HCEC 1CT (cell line): Measurements from ENCODE around the gene CERS2.

ENCODE experiments used
- DNase-seq: peaks from one replicate; pipeline ENCODE4 v3.0.0-alpha.2; 2017

Gene CERS2

GRCh38 chr1:150974580-150975478 is at the start of gene CERS2:
Gene CERS2, minus strand, starts transcription at chr1:150974835. Its CDS starts 5,745 bp downstream, at chr1:150969090.
- DNase-seq = peak; percentile 72

GRCh38 chr1:151013518-151013917 is 38.9 kb upstream of the CERS2 start:
- DNase-seq = no peak

DNA sequence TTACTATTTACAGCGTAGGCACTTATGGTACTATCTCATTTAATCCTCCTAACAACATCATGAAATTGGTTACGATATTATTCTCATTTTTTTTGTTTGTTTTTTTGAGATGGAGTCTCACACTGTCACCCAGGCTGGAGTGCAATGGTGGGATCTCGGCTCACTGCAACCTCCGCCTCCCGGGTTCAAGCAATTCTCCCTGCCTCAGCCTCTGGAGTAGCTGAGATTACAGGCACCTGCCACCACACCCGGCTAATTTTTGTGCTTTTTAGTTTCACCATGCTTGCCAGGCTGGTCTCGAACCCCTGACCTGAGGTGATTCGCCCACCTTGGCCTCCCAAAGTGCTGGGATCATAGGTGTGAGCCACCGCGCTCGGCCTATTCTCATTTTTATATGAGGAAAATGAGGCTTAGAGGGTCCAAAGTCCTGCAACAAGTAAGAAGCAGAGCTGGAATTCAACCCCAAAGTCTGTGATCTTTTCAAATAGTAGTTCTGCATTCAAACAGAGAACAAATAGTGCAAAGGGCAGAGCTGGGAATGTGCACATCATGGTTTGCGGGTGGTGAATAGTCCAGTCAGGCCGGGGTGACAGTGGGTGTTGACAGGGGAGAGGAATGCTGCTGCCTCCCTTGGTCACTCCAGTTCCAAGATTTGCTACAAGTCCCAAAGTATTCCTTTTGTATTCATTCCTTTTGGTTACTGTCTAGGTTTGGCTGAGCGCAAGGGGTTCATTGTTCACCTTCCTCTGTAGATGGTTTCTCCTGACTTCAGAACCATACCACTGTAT is 38.2 kb upstream of the CERS2 start:
- DNase-seq = no peak

DNA sequence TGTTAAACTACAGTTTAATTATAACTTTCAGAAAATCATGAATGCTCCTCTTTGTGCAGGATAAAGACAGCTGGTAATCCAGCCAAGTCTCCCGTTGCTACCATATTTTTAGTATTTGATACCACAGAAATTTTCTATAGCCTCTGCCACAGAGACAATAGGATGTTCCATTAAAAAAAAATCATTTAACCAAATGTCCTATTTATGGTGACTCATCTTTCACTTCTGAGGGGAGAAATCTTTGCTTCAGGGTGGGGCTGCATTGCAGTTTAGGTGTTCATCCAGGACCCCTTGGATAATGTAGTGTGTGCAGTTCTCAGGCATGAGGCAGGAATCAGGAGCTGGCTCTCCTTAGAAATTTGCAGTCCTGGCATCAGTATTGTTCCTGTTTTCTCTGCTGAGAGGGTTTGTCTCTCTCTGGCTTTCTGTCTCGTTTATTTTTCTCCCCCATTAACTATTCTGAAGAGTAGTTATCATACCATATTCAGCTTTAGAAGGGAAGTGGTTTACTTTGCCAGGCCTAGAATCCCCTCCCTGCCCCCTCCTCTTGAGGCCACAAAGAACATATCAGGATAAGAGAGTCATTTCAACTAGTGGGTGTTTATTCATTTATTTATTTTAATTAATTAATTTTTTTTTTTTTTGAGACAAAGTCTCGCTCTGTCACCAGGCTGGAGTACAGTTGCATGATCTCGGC is 36.7 kb upstream of the CERS2 start:
- DNase-seq = no peak

- no peak for DNase-seq
Observed at GRCh38 chr1:151010346-151010726, 35.7 kb upstream of the CERS2 start.

GRCh38 chr1:151009674-151010345 is 35.2 kb upstream of the CERS2 start:
- DNase-seq = no peak

DNA sequence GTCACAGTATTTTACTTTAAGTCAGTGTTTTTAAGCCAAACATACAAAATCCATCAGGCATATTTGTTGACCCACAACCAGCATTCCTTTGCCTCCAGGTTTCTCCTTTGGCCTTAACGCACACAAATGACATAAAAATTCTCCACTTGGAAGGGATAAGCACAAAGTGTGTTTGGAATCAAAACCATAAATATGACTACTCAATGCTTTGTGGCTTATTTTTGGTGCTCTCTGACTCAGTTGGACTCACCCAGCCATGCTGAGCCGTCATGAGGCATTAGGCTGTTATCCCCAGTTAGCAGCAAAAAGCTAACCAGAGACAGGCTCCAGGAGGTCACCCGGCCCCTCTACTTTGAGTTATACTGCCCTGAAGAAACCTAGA is 34.6 kb upstream of the CERS2 start:
- peak; percentile 34 for DNase-seq

DNA sequence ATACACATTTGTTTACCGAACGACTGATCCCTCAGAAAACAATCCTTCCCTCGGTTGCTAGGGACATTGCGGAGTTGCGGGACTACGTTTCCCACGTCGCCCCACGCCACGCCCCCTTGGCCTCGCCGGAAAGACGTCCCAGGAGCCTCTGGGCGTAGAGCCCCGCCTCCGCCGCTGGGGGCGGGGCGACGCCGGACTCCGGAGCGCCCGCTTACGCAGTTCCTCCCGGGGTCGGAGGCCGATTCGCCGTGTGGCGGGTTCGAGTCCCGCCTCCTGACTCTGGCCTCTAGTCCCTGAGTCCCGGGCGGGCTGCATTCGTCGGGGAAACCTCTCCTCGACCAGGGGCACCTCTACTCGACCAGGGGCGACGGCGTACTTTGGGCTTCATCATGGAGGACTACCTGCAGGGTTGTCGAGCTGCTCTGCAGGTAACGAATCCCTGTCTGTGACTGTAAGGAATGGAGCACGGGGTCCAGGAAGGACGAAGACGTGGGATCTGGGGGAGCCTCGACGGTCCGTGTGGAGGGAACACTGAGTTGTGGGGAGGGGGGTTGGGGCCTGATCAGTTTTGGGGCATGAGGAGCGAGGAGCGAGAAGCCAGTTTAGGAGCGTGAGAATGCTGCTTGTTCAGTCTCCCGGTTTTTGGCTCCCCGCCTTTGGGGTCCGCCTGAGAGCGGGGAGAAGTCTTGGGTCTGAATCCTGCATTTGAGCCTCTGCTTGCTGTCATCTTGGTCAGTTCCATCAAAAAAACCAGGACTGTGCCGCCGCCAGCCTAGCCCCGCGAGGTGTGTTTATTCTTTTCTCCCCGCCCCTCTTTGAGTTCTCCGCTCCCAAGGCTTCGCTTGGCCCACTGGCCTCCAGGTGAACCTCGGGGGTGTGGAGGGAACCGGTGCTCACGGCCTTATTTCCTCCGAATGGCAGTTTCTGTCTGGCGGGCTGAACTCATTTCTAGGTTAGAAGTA is 33.9 kb upstream of the CERS2 start, which contains the start of gene PRUNE1:
Gene PRUNE1 (plus strand): TSS at position 206 of the 962 bp plus-strand sequence. CDS start 184 bp downstream, at position 390.
- peak; percentile 95 for DNase-seq

DNA sequence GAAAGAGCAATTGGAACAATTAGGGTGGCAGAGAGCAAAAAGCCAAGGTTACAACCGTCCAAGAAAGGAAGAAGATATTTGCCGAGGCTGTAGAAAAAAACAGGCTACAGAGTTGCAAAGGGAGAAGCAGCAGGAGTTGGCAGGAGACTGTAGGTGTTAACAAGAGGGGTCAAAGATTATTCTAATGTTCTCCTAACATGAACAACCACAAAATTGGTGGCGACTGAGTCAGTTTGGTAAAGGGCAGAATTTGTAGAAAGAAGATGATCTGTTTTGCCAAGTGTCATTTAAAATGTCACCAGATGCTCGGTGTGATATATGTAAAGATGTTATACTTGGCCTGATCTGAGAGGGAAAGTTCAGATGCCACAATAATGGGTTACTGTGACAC is 33.2 kb upstream of the CERS2 start:
- no peak for DNase-seq

GRCh38 chr1:151006327-151007052 is 31.9 kb upstream of the CERS2 start, which contains the start of gene MINDY1:
Gene MINDY1, minus strand, starts transcription at chr1:151006902. Its CDS starts 4,285 bp downstream, at chr1:151002617.
- peak; percentile 86 for DNase-seq

DNA sequence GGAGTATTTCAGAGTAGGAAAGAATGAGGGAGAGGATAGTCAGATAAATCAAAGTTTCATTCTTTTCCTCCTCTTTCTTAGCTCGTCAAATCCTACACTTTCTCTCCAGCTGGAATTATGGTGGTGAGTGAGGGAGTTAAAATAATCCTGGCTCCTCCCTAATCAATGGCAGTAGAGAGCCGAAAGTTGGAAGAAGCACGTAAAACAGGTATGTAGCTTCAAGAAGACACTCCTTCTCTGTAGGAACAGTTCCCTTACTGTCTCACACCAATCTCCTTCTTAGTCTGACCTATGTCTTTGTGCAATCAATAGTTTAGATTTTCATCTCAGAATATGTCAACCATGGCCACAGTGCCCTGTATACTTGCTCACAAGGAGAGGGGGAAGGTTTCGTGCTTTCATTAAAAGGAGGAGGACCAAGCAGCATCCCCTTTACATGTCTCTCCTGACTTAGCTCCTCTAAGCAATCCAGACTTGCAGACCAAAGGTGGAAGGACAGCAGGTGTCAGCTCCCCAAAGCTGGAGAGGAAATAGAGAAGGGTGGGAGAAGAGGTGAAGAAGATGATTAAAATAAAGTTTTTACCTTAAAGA is 31.2 kb upstream of the CERS2 start:
- no peak for DNase-seq

GRCh38 chr1:151003180-151003579 is 28.5 kb upstream of the CERS2 start:
- no peak for DNase-seq

DNA sequence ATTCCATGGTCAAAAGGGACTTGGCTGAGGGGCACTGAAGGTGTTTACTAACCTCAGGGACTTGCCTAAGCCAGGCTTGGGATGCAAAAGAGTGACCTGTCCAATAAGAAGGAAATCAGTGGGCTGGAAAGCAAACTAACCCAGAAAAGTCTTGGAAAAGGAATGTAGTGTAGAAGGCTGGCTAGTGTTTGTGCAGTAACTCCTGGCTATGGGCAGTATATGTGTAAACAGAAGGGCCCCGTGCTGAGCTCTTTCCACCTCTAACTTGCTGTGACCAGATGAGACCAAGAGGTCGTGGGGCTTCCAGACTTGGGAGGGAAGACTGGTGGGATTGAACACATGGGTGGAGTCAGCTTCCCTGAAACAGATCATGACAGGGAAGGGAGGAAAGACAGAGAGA is 28.0 kb upstream of the CERS2 start:
- DNase-seq = no peak

- no peak for DNase-seq
Observed at GRCh38 chr1:151002051-151002450, 27.4 kb upstream of the CERS2 start.

GRCh38 chr1:151001602-151002001 is 27.0 kb upstream of the CERS2 start:
- no peak for DNase-seq

- no peak for DNase-seq
Observed at GRCh38 chr1:151000408-151000807, 25.8 kb upstream of the CERS2 start.

DNA sequence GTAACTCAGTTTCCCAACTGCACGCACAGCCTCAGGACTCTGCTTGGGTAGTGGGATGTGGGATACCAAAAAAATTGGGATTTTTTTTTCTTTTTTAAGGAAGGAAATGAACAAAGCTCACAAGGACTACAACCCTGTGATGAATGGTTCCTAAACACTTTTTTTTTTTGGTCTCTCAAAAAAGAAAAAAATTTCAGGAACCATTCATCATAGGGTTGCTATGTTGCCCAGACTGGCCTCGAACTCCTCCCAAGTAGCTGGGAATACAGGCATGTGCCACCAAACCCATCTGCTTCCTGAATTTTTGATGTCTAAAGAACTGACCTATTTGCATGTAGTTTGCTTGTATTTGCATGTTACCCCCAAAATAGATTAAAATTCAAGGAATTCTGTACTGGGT is 25.3 kb upstream of the CERS2 start:
- DNase-seq = no peak

DNA sequence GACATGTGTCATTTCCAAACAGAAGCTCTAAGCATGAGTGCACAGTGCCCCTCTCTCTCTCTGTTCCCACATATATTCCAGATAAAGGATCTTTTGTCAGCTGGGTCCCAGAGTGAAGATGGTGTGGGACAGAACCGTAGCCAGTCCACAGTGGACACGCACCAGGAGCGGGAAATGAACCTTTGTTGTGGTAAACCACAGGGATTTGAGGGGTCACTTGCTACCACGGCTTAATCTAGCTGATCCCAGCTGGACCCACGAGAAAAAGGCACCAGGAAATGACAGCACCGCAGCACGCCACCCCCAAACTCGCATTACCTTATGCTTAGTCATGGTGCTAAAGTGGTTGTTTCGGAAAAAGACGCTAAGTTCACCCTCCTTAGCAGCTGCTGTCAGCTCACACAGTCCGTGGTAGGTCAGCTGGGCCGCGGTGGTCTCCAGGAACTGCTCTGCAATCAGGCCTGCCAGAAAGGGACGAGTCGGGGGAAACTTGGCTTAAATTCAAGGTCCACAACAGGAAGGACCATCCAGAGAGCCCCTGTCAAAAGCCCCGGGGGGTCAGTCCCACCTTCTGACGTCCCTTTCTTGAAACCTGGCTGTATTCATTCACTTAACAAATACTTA is 24.5 kb upstream of the CERS2 start:
- peak; percentile 71 for DNase-seq

DNA sequence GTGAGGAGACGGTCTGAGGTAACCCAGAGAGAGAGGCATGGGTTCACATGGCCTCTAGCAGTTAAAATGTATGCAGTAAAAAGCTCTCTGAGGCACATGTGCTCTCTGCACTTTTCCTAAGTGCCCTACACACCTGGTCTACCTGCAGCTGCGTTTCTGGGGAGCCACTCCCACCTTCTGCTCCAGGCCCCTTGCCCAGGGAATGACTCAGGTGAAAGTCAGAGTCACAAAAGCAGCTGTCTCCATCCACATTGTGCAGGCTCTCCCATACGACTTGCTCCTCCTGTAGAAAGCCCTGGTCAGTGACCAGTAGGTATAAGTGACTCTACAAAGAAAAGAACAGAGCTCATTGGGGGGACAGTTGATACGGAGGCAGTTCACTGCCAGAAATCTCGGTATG is 23.3 kb upstream of the CERS2 start:
- DNase-seq = no peak
